ENCODE results near the gene ZNF681.
A peak's percentile ranks its signal among the peaks of the same experiment; 100 is the strongest.
"Not testable (repeated sequence)": the region's sequence is repeated elsewhere in the genome, so short reads cannot be mapped to it uniquely, and the experiment has no call there.

Gene ZNF681

GRCh38 chr19:23772675-23773063 lies 14.0 kb upstream of the ZNF681 start:
- DNase-seq: no peak

- DNase-seq: no peak
Measured at GRCh38 chr19:23771761-23772674, 13.3 kb upstream of the ZNF681 start.

GRCh38 chr19:23771316-23771715 lies 12.6 kb upstream of the ZNF681 start:
- DNase-seq: no peak

GRCh38 chr19:23770672-23771250 lies 12.1 kb upstream of the ZNF681 start:
- no peak for DNase-seq

- DNase-seq: no peak
Measured at GRCh38 chr19:23769691-23770468, 11.2 kb upstream of the ZNF681 start.

- DNase-seq: no peak
Measured at GRCh38 chr19:23766951-23767350, 8.3 kb upstream of the ZNF681 start.

GRCh38 chr19:23764781-23765180 lies 6.1 kb upstream of the ZNF681 start:
- no peak for DNase-seq

- DNase-seq: no peak
Measured at GRCh38 chr19:23762884-23763711, 4.4 kb upstream of the ZNF681 start.

GRCh38 chr19:23762548-23762883 lies 3.8 kb upstream of the ZNF681 start:
- no peak for DNase-seq

GRCh38 chr19:23760326-23760725 lies 1.6 kb upstream of the ZNF681 start:
- not testable (repeated sequence) for DNase-seq

- DNase-seq: not testable (repeated sequence)
Measured at GRCh38 chr19:23743633-23744232, 15.0 kb downstream of the ZNF681 start.

GRCh38 chr19:23730729-23731465 lies 27.8 kb downstream of the ZNF681 start:
- not testable (repeated sequence) for DNase-seq

- not testable (repeated sequence) for DNase-seq
Measured at GRCh38 chr19:23724161-23724560, 34.5 kb downstream of the ZNF681 start.

- no peak for DNase-seq
Measured at GRCh38 chr19:23718802-23719201, 39.9 kb downstream of the ZNF681 start.

- DNase-seq: no peak
Measured at GRCh38 chr19:23716792-23717191, 41.9 kb downstream of the ZNF681 start.

GRCh38 chr19:23709347-23709746 lies 49.3 kb downstream of the ZNF681 start:
- DNase-seq: no peak

- no peak for DNase-seq
Measured at GRCh38 chr19:23706657-23707056, 52.0 kb downstream of the ZNF681 start.

- no peak for DNase-seq
Measured at GRCh38 chr19:23699521-23699860, 59.2 kb downstream of the ZNF681 start.

GRCh38 chr19:23698711-23699520 lies 59.8 kb downstream of the ZNF681 start:
- DNase-seq: peak; percentile 78

GRCh38 chr19:23692937-23693336 lies 65.8 kb downstream of the ZNF681 start:
- not testable (repeated sequence) for DNase-seq

Measured in SHP77 treated with DMSO at 0.1 percent for 48 hours (cell line).